HCT116 (cell line): ENCODE measurements around the gene PSAP. TPM values are rescaled to one million over a fixed set of nuclear protein-coding genes. Genes with fewer than 3 reads are reported as not detected.
"Not testable (repeated sequence)": the region's sequence is repeated elsewhere in the genome, so short reads cannot be mapped to it uniquely, and the experiment has no call there.

Experiments used
- ATAC-seq: fragments of 200-7000 bp; cut with Tn5 transposase; 2 replicates; pipeline ENCODE4 v1.9.1; 2020; ENCODE audit warnings: mild to moderate bottlenecking, moderate library complexity
- BruUV-seq: library from RNA; stranded (reverse); fragments of 400-500 nt; replicated peaks from 2 replicates; lab custom pipeline; 2021; lab: Mats Ljungman, UMichigan
- CTCF ChIA-PET: fragments of 300-600 bp; sonication (Branson Sonifier 250); formaldehyde crosslinking; loops from one replicate; lab custom pipeline; 2021; ENCODE audit warnings: antibody characterized with exemption; lab: Charles Lee
- POLR2A ChIA-PET: fragments of 300-600, 350-600 bp; sonication (Branson Sonifier 250); formaldehyde crosslinking; loops from one replicate; lab custom pipeline; 2021; ENCODE audit warnings: antibody characterized with exemption; lab: Charles Lee
- RAD21 ChIA-PET, 2 experiments: fragments of 300-600 bp; sonication (Branson Sonifier 250); formaldehyde crosslinking; loops; one replicate each; lab custom pipeline; 2023; ENCODE audit warnings: low total read pairs in 2 of 2; ENCODE audit not compliant: uncharacterized antibody in 2 of 2, unreplicated experiment in 2 of 2, low non-redundant PET in 1 of 2; lab: Charles Lee
- DNase-seq: peaks from one replicate; pipeline ENCODE4 v3.0.0-alpha.2; 2010; ENCODE audit warnings: low read depth, low spot score
- H2AFZ ChIP-seq: fragments of 200-600 bp; shearing (Covaris generic), sonication (generic); 2 replicates; pipeline ENCODE4 v1.6.1; 2017; ENCODE audit warnings: low read depth, mixed run types, mixed read lengths, antibody characterized with exemption, low read length; ENCODE audit not compliant: poor library complexity, severe bottlenecking
- H3K27ac ChIP-seq: 2 replicates; pipeline ENCODE4 v1.5.1; 2012; ENCODE audit warnings: low read depth, low read length
- H3K27me3 ChIP-seq: fragments of 200-600 bp; sonication (generic); 2 replicates; pipeline ENCODE4 v1.6.1; 2016; ENCODE audit warnings: mixed run types, low read length, mixed read lengths; ENCODE audit not compliant: insufficient read depth
- H3K36me3 ChIP-seq, 2 experiments: fragments of 200-500 bp in 1 of 2; fragments of 200-600 bp in 1 of 2; sonication (Bioruptor generic) in 1 of 2; sonication (generic) in 1 of 2; 2 replicates each; pipeline versions ENCODE4 v1.5.1 to v1.6.1; 2014 to 2016; ENCODE audit warnings: low read length in 2 of 2, inconsistent platforms in 1 of 2, mixed read lengths in 1 of 2, mixed run types in 1 of 2; ENCODE audit not compliant: insufficient read depth in 2 of 2, control insufficient read depth in 1 of 2
- H3K4me1 ChIP-seq, 2 experiments: fragments of 200-600 bp in 1 of 2; sonication (generic) in 1 of 2; 2 replicates each; pipeline versions ENCODE4 v1.5.1 to v1.6.1; 2012 to 2017; ENCODE audit warnings: low read length in 2 of 2, inconsistent platforms in 1 of 2, mild to moderate bottlenecking in 1 of 2, mixed read lengths in 1 of 2, mixed run types in 1 of 2, moderate library complexity in 1 of 2; ENCODE audit not compliant: insufficient read depth in 2 of 2, control insufficient read depth in 1 of 2
- H3K4me2 ChIP-seq: fragments of 200-600 bp; sonication (generic); 2 replicates; pipeline ENCODE4 v1.6.1; 2017; ENCODE audit warnings: mixed run types, low read length, mixed read lengths
- H3K4me3 ChIP-seq, 2 experiments: fragments of 200-600 bp in 1 of 2; sonication (generic) in 1 of 2; replicated peaks in 1 of 2; 2 replicates each; pipeline ENCODE4 v1.5.1; 2011 to 2016; ENCODE audit warnings: low read length in 2 of 2, control low read depth in 1 of 2, low read depth in 1 of 2, mild to moderate bottlenecking in 1 of 2, mixed read lengths in 1 of 2, mixed run types in 1 of 2
- H3K79me2 ChIP-seq: fragments of 200-600 bp; sonication (generic); 2 replicates; pipeline ENCODE4 v1.6.1; 2017; ENCODE audit warnings: mild to moderate bottlenecking, mixed run types, low read length, moderate library complexity, mixed read lengths; ENCODE audit not compliant: insufficient read depth
- H3K9ac ChIP-seq: fragments of 200-600 bp; sonication (generic); 2 replicates; pipeline ENCODE4 v1.6.1; 2016; ENCODE audit warnings: low read length, mixed read lengths
- H3K9me2 ChIP-seq: fragments of 200-600 bp; sonication (generic), shearing (Covaris generic); 2 replicates; pipeline ENCODE4 v1.6.1; 2017; ENCODE audit warnings: mixed run types, mild to moderate bottlenecking, moderate library complexity; ENCODE audit not compliant: insufficient read depth
- H3K9me3 ChIP-seq, 2 experiments: fragments of 200-500 bp in 1 of 2; fragments of 200-600 bp in 1 of 2; sonication (Bioruptor generic) in 1 of 2; sonication (generic) in 1 of 2; 2 replicates each; pipeline ENCODE4 v1.6.1; 2014 to 2017; ENCODE audit warnings: low read length in 2 of 2, mixed read lengths in 2 of 2, inconsistent platforms in 1 of 2, low read depth in 1 of 2, mild to moderate bottlenecking in 1 of 2, mixed run types in 1 of 2, moderate library complexity in 1 of 2; ENCODE audit not compliant: control insufficient read depth in 1 of 2, insufficient read depth in 1 of 2
- H4K20me1 ChIP-seq: fragments of 200-600 bp; sonication (generic), shearing (Covaris generic); 2 replicates; pipeline ENCODE4 v1.6.1; 2017; ENCODE audit warnings: mixed run types, mild to moderate bottlenecking, moderate library complexity; ENCODE audit not compliant: insufficient read depth
- CEBPB ChIP-seq: IDR thresholded peaks from 2 replicates; pipeline ENCODE4 v1.6.1; 2012; ENCODE audit warnings: low read depth
- FOSL1 ChIP-seq: IDR thresholded peaks from 2 replicates; pipeline ENCODE4 v1.6.1; 2012; ENCODE audit warnings: low read depth
- JUND ChIP-seq: IDR thresholded peaks from 2 replicates; pipeline ENCODE4 v1.6.1; 2012
- MAX ChIP-seq: IDR thresholded peaks from 2 replicates; pipeline ENCODE4 v1.6.1; 2012
- SP1 ChIP-seq: IDR thresholded peaks from 2 replicates; pipeline ENCODE4 v1.6.1; 2012; ENCODE audit warnings: low read depth
- intact Hi-C: fragments of 100-400 bp; cut with micrococcal nuclease; formaldehyde crosslinking; loops from 2 replicates; pipeline ENCODE4 v1.10.0; 2022
- total RNA-seq: library from RNA; stranded (reverse); gene quantifications from one replicate; pipeline ENCODE4 v1.2.1, GENCODE V29; 2021; ENCODE audit not compliant: unreplicated experiment

PSAP gene
- total RNA-seq, 1 experiment from 2014 or later, result 444 TPM

GRCh38 chr10:71877821-71878220 is 26.8 kb upstream of the PSAP start:
- Histone ChIP-seq H3K4me2 (no peak overlapping the region), H3K27me3 (no peaks in the 10 kb centered on the region), H3K9me3 (no peaks in the 10 kb centered on the region), H2AFZ (no peak overlapping the region), H3K9me2 (no peaks in the 10 kb centered on the region), H4K20me1 (no peaks in the 10 kb centered on the region), H3K79me2 (no peaks in the 10 kb centered on the region), H3K4me3 (no peak overlapping the region), H3K9ac (no peak overlapping the region), H3K4me1 (no peaks in the 10 kb centered on the region), H3K36me3 (no peaks in the 10 kb centered on the region), H3K27ac (no peak overlapping the region)
- BruUV-seq, result no TSS peak
- POLR2A ChIA-PET, result no interaction called here
- intact Hi-C loops, result no loop called here
- CTCF ChIA-PET, result interaction anchor here (0.6 kb wide), 1 partner anchor 1542 kb away, joined by 3 read pairs; no protein-coding TSS in a partner anchor
- TF ChIP-seq SP1 (no peak), FOSL1 (no peak), CEBPB (no peak), JUND (no peak), MAX (no peak)
- ATAC-seq (no peak), DNase-seq (no peak)
- RAD21 ChIA-PET, result no interaction called here

- DNase-seq, H3K27me3 ChIP-seq, ATAC-seq, H4K20me1 ChIP-seq, H3K9me2 ChIP-seq, H3K79me2 ChIP-seq, POLR2A ChIA-PET, BruUV-seq, H3K27ac ChIP-seq, H3K9me3 ChIP-seq, H3K9ac ChIP-seq, RAD21 ChIA-PET, H3K4me3 ChIP-seq, H3K4me2 ChIP-seq, CTCF ChIA-PET, H3K36me3 ChIP-seq, H2AFZ ChIP-seq, intact Hi-C loops, H3K4me1 ChIP-seq: not testable (repeated sequence)
These were observed 23.8 kb upstream of the PSAP start for GRCh38 chr10:71874680-71875354.
